IPS-18c (cell line): ENCODE measurements around the gene C2.

Experiments
- H3K4me3 ChIP-seq: 2 replicates; pipeline ENCODE4 v1.7.0; 2013; ENCODE audit warnings: low read depth, mild to moderate bottlenecking, low read length, moderate library complexity; ENCODE audit not compliant: insufficient read depth
- H3K9me3 ChIP-seq: one replicate; pipeline ENCODE4 v1.6.1; 2013; ENCODE audit warnings: mild to moderate bottlenecking, low read length, moderate library complexity; ENCODE audit not compliant: control insufficient read depth, insufficient read depth

Gene C2

GRCh38 chr6:31927242-31927862 is at the start of gene C2:
TSS of gene C2 (plus strand) at chr6:31927717. CDS start at chr6:31927753, 36 bp downstream.
- H3K4me3 ChIP-seq: no peak within 1 kb of the TSS
- H3K9me3 ChIP-seq: no peaks in the 10 kb centered on the region

- H3K4me3 ChIP-seq: peak overlapping the region; percentile 3; the same call in 1 of the 2 replicates
Observed at GRCh38 chr6:31878222-31878621, 49.3 kb upstream of the C2 start.

GRCh38 chr6:31878726-31879125 is 48.8 kb upstream of the C2 start, which contains the start of gene SLC44A4:
TSS of gene SLC44A4 (minus strand) at chr6:31878997. CDS start at chr6:31878980, 17 bp downstream.
- Histone ChIP-seq H3K9me3 (no peaks in the 10 kb centered on the region), H3K4me3 (peak within 1 kb of the TSS; percentile 9; the same call in 1 of the 2 replicates)

More at GRCh38 chr6:31878222-31878621, 49.3 kb upstream of the C2 start:
- H3K9me3 ChIP-seq: no peaks in the 10 kb centered on the region

- H3K9me3 ChIP-seq: no peaks in the 10 kb centered on the region
Observed at GRCh38 chr6:31879143-31879542, 48.4 kb upstream of the C2 start.

GRCh38 chr6:31879901-31880300 is 47.6 kb upstream of the C2 start:
- Histone ChIP-seq H3K4me3 (no peak overlapping the region), H3K9me3 (no peaks in the 10 kb centered on the region)

More at GRCh38 chr6:31879143-31879542, 48.4 kb upstream of the C2 start:
- H3K4me3 ChIP-seq: no peak overlapping the region

- Histone ChIP-seq H3K4me3 (no peak overlapping the region), H3K9me3 (no peaks in the 10 kb centered on the region)
Observed at GRCh38 chr6:31880616-31881015, 46.9 kb upstream of the C2 start.

- Histone ChIP-seq H3K4me3 (no peak overlapping the region), H3K9me3 (no peaks in the 10 kb centered on the region)
Observed at GRCh38 chr6:31881136-31881859, 46.2 kb upstream of the C2 start.

GRCh38 chr6:31882344-31882743 is 45.2 kb upstream of the C2 start:
- Histone ChIP-seq H3K4me3 (no peak overlapping the region), H3K9me3 (no peaks in the 10 kb centered on the region)

GRCh38 chr6:31883676-31884075 is 43.8 kb upstream of the C2 start:
- Histone ChIP-seq H3K4me3 (no peak overlapping the region), H3K9me3 (peaks cover 2% of the 10 kb centered on the region)

GRCh38 chr6:31884528-31885035 is 42.9 kb upstream of the C2 start:
- H3K9me3 ChIP-seq: peaks cover 2% of the 10 kb centered on the region
- no peak overlapping the region for H3K4me3 ChIP-seq

- peaks cover 2% of the 10 kb centered on the region for H3K9me3 ChIP-seq
- no peak overlapping the region for H3K4me3 ChIP-seq
Observed at GRCh38 chr6:31886541-31886991, 41.0 kb upstream of the C2 start.

GRCh38 chr6:31887173-31888007 is 40.1 kb upstream of the C2 start:
- Histone ChIP-seq H3K4me3 (no peak overlapping the region), H3K9me3 (peaks cover 2% of the 10 kb centered on the region)

- Histone ChIP-seq H3K9me3 (peaks cover 2% of the 10 kb centered on the region), H3K4me3 (no peak overlapping the region)
Observed at GRCh38 chr6:31888276-31889258, 39.0 kb upstream of the C2 start.

GRCh38 chr6:31889331-31889972 is 38.1 kb upstream of the C2 start:
- H3K4me3 ChIP-seq: no peak overlapping the region
- H3K9me3 ChIP-seq: peaks cover 2% of the 10 kb centered on the region

- no peak overlapping the region for H3K4me3 ChIP-seq
- H3K9me3 ChIP-seq: peaks cover under 1% of the 10 kb centered on the region
Observed at GRCh38 chr6:31892821-31893220, 34.7 kb upstream of the C2 start.

- Histone ChIP-seq H3K9me3 (no peaks in the 10 kb centered on the region), H3K4me3 (peak overlapping the region; percentile 72)
Observed at GRCh38 chr6:31896493-31896855, 31.0 kb upstream of the C2 start.
